Lung microvascular endothelial cell (primary cell): Measurements from ENCODE around the gene EFCAB6. TPM values are rescaled to one million over a fixed set of nuclear protein-coding genes. Genes with fewer than 3 reads are reported as not detected.

Experiments
- DNase-seq, 2 donors: peaks; one replicate each; pipeline versions ENCODE4 v3.0.0 to v3.0.0-alpha.2; 2010; ENCODE audit warnings: low read depth in 2 of 2
- total RNA-seq: library from RNA; depleted of rRNA; stranded (reverse); fragments of >200 nt; gene quantifications from 2 replicates; pipeline ENCODE4 v1.2.1, GENCODE V29; 2014

EFCAB6 gene
- total RNA-seq, 1 donor from 2014 or later: 0.20 TPM

- DNase-seq: no peak
Measured at GRCh38 chr22:43747877-43748276, 64.2 kb downstream of the EFCAB6 start.

GRCh38 chr22:43747058-43747457, 65.0 kb downstream of the EFCAB6 start:
- DNase-seq: no peak

GRCh38 chr22:43745783-43746356, 66.2 kb downstream of the EFCAB6 start:
- no peak for DNase-seq

- no peak for DNase-seq
Measured at GRCh38 chr22:43745411-43745770, 66.7 kb downstream of the EFCAB6 start.

- DNase-seq: no peak
Measured at GRCh38 chr22:43744700-43745410, 67.2 kb downstream of the EFCAB6 start.

GRCh38 chr22:43743929-43744643, 68.0 kb downstream of the EFCAB6 start:
- no peak for DNase-seq

- DNase-seq: no peak
Measured at GRCh38 chr22:43743131-43743530, 69.0 kb downstream of the EFCAB6 start.

- DNase-seq: no peak
Measured at GRCh38 chr22:43742154-43742950, 69.8 kb downstream of the EFCAB6 start.

- no peak for DNase-seq
Measured at GRCh38 chr22:43740587-43741270, 71.4 kb downstream of the EFCAB6 start.

GRCh38 chr22:43739851-43740379, 72.2 kb downstream of the EFCAB6 start:
- no peak for DNase-seq

- no peak for DNase-seq
Measured at GRCh38 chr22:43737150-43737828, 74.8 kb downstream of the EFCAB6 start.

- no peak for DNase-seq
Measured at GRCh38 chr22:43736651-43737050, 75.5 kb downstream of the EFCAB6 start.

GRCh38 chr22:43734370-43735150, 77.5 kb downstream of the EFCAB6 start:
- no peak for DNase-seq

GRCh38 chr22:43733138-43733537, 79.0 kb downstream of the EFCAB6 start:
- DNase-seq: no peak

- DNase-seq: peak; percentile 6 to 7
Measured at GRCh38 chr22:43731988-43732387, 80.1 kb downstream of the EFCAB6 start.

- no peak for DNase-seq
Measured at GRCh38 chr22:43726964-43727543, 85.1 kb downstream of the EFCAB6 start.

GRCh38 chr22:43726322-43726721, 85.8 kb downstream of the EFCAB6 start:
- no peak for DNase-seq

- no peak for DNase-seq
Measured at GRCh38 chr22:43723816-43724215, 88.3 kb downstream of the EFCAB6 start.

- no peak for DNase-seq
Measured at GRCh38 chr22:43722444-43722843, 89.7 kb downstream of the EFCAB6 start.
